Loucy (cell line): ENCODE measurements around the gene IFT88.

Source experiments
- EZH2phosphoT487 ChIP-seq: fragments of 200-600 bp; IDR thresholded peaks from 2 replicates; pipeline ENCODE4 v1.6.1; 2018; ENCODE audit warnings: antibody characterized with exemption, mild to moderate bottlenecking, moderate library complexity, borderline replicate concordance
- TF ChIP-seq, protein P1 (sequence below): fragments of 200-600 bp; sonication (generic); conservative IDR thresholded peaks from 2 replicates; pipeline ENCODE4 v1.5.1; 2014; ENCODE audit warnings: mild to moderate bottlenecking, antibody characterized with exemption, low read length

DNA sequence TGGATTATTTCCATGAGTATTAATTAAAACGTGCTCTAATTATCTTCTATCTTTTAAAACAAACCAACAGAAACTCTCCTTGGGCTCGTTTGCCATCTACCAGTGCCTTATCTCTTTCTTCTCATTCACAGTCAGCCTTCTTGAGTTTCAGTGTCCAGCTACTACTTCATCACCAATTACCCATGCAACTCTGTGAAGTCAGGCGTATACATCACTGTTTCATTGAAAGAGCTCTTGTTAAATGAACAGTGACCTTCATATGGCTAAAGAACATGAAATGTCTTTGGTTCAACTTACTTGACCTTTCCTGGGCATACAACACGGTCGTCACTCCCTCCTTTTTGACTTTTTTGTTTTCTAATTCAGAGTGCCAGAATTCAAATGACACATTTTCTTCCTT lies 5.2 kb upstream of the IFT88 start:
- TF ChIP-seq, protein P1, sequence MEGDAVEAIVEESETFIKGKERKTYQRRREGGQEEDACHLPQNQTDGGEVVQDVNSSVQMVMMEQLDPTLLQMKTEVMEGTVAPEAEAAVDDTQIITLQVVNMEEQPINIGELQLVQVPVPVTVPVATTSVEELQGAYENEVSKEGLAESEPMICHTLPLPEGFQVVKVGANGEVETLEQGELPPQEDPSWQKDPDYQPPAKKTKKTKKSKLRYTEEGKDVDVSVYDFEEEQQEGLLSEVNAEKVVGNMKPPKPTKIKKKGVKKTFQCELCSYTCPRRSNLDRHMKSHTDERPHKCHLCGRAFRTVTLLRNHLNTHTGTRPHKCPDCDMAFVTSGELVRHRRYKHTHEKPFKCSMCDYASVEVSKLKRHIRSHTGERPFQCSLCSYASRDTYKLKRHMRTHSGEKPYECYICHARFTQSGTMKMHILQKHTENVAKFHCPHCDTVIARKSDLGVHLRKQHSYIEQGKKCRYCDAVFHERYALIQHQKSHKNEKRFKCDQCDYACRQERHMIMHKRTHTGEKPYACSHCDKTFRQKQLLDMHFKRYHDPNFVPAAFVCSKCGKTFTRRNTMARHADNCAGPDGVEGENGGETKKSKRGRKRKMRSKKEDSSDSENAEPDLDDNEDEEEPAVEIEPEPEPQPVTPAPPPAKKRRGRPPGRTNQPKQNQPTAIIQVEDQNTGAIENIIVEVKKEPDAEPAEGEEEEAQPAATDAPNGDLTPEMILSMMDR = no peak
- TF ChIP-seq EZH2phosphoT487 = no peak
